ENCODE measurements around the gene NTMT1.
A peak's percentile ranks its signal among the peaks of the same experiment; 100 is the strongest.

The NTMT1 gene

DNA sequence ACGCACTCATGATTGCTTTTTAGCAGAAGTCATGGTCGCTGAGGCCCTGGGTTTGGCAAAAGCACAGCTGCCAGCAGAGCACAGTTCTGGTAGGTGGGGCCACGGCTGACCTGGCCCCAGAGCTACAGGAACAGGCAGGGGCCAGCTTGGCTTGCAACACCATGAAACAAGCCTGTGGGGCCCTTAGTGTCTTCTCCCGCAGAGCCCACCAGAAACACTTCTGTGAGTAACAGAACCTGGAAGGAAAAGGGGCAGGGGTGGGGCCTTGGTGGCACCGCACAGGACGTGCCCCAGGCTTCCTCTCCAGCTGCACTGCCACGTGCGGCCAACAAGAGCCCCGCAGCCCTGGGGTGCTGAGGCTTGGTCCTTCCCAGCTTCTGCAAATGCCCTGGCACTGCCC, 11.1 kb downstream of the NTMT1 start:
- DNase-seq (ENCODE audit: low spot score): no peak

DNA sequence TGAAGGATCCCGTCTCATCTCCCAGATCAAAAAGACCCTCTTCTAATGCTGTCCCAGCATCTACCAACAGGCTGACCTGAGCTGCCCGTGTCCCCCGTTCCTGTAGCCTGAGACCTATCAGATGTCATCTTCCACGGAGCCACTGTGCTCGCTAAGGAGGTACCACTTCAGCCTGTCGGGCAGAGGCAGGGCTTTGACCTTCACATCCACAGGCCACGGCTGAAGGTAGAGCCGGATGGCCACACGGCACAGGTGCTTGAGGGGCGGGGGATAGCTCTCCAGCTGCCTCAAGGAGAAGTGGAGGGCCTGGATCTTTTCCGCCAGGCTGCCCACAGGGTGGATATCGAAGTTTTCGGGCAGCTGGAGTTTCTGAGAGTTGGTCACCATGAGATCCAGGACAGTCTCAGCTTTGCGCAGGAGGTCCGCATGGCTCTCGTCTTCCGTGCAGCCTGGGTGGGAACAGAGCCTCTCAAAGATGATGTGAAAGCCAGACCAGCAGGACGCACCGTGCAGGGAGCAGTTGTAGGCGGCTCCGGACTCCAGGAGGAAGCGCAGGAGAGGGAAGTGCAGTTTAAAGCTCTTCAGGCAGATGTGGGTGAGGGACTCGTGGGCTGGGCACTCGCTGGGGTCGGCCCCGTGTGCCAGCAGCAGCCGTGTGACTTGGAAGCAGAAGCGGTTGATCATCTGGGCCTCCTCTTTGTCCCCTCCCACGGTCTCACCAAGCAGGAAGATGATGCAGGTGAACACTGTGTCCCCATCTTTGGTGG, 11.9 kb downstream of the NTMT1 start:
- no peak for DNase-seq (ENCODE audit: low spot score)

DNA sequence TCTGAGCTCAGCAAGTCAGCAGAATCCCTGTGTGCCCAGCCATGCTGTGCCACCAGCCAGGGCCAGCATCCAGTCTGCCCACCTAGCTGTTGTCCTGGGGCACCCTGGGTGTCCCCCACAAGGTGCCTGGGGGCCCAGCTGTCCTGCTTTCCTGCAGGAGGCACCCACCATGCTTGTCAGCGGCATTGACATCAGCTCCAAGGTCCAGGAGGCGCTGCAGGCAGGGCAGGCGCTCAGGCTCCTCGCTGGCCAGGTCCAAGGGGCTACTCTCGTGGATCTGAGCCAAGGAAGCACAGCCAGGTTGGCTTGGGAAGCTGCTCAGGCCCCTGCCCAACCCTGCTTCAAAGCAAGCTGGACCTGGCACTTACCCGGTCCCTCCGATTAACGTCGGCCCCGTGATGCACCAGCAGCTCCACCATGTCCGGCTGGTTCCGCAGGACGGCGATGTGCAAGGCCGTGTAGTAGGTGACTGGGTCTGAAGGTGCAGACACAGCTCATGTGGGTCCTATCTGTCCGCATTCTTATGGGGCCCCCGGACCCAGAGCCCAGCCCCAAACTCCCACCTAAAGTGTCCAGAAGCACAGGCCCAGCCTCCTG, 13.2 kb downstream of the NTMT1 start:
- no peak for DNase-seq (ENCODE audit: low spot score)

- no peak for DNase-seq (ENCODE audit: low spot score)
Observed at GRCh38 chr9:129639756-129640085, 13.8 kb downstream of the NTMT1 start.

DNA sequence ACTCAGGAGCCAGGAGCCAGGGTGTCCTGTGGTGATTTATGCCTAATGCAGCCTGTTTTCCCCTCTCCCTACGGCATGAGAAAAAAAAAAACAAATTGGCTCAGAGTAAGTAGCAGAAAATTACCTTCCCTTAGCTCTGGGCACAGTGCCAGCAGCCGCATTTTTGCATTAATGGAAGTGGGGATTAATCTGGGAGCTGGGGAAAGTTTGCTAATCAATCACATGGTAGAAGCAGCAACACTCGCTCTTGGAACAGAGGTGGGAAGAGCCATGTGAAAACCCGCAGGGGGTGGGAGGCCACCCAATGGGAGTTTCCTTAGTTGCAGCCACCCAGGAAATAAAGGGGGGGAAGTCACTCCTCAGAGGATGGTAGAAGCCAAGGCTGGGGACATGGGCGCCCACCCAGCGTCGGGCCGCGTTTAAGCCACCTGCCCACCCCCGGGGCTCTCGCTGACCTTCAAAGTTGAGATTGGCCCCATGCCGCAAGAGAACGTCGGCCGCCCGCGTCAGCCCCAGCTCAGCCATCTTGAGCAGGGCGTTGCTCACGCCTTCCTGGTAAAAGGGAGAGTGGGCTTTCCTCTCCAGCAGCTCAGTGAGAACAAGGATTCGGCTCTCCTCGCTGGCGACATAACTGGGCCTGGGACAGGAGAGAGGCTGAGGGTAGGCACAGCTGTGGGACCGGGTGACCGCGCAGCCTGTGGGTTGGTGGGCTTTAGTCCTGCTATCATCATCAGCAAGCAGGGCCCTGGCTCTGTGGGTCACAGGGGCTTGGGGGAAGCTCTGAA, 14.3 kb downstream of the NTMT1 start:
- DNase-seq (ENCODE audit: low spot score): no peak

- DNase-seq (ENCODE audit: low spot score): peak; percentile 45
Observed at GRCh38 chr9:129640871-129641749, 15.1 kb downstream of the NTMT1 start.

GRCh38 chr9:129641750-129642585, 16.0 kb downstream of the NTMT1 start, which contains the start of gene ASB6:
ASB6 (minus strand) TSS chr9:129642151; CDS start chr9:129641999, 152 bp downstream.
- DNase-seq (ENCODE audit: low spot score): peak; percentile 99

- DNase-seq (ENCODE audit: low spot score): no peak
Observed at GRCh38 chr9:129643706-129644105, 17.7 kb downstream of the NTMT1 start.

DNA sequence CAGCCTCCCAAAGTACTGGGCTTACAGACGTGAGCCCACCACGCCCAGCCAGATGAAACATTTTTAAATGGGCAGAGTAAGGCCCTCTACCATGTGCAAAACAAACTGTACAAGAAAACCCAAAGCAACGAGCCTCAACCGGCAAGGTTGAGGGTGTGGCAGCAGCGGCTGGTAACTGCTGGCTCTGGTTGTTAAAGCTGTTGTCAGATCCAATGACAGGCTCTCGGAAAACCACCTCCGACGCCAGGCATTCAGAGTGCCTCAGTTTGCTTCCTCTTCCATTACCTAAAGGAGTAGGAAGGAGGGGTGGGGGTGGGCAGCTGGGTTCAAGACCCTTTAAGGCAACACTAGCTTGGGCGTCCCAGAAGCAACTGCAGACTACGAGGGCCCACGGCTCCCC, 18.4 kb downstream of the NTMT1 start:
- DNase-seq (ENCODE audit: low spot score): no peak

DNA sequence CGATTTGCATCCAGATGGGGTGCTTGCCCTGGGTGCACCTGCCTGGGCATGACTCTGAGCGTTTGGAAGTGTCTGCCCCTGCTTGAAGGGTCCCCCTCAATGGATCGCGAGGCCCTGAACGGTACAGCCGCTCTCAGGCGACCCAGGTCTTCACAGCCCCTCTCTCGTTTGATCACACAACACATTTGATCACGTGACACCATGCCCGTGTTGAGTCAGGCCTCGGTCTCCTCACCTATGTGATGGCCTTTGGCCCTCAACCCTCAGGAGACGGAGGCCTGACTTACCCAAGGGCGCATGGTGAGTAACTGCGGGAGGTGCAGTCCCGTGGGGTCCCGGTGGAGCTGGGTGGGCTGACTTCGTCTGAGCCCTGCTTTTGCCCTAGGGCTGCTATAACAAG, 18.9 kb downstream of the NTMT1 start:
- no peak for DNase-seq (ENCODE audit: low spot score)

DNA sequence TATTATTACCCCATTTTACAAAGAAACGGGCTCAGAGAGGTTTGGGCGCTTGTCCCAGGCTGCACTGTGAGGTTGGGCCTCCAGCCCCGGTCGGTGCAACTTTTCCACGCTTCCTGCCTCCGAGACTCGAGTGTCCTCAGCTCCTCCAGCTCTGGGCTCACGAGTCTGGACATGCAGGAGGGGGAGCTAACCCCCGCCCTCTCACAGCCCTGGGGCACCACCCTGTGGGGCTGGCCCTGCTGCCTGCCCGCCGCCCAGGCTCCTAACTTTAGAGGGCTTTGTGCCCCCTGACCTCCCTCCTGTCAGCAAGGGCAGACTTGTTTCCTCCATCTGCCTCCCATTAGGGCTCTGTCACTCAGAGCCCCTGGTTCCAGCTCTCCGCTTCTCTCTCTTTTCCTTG, 20.3 kb downstream of the NTMT1 start:
- DNase-seq (ENCODE audit: low spot score): no peak

DNA sequence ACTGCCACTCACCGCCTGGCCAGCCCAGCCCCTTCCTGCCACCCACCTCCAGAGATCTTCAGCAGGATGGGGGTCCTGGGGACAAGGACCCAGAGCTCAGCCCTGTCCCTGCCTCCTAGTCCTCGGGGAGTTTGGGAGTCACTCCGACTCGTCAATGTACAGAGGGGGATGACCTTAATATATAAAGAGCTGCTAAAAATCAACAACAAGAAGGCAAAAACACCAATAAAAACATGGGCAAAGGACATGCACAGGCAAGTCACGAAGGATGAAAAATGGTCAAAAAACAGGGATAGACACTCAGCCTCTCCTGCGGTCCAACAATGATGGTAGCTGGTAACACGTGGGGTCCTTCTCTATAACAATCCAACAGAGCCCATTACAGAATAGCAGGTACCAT, 20.7 kb downstream of the NTMT1 start:
- no peak for DNase-seq (ENCODE audit: low spot score)

DNA sequence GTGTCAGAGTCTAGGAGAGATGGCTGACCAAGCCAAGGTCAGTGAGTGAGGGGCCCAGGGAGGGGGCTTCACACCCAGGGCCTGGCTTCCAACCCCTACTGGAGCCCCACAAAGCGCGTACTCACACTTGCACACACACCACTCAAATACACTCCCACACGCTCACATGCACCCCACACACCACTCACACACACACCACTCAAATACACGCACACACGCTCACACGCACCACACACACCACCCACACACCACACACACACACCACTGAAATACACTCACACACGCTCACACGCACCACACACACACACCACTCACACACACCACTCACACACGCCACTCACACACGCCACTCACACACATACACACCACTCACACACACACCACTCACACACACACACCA, 21.7 kb downstream of the NTMT1 start:
- DNase-seq (ENCODE audit: low spot score): no peak

DNA sequence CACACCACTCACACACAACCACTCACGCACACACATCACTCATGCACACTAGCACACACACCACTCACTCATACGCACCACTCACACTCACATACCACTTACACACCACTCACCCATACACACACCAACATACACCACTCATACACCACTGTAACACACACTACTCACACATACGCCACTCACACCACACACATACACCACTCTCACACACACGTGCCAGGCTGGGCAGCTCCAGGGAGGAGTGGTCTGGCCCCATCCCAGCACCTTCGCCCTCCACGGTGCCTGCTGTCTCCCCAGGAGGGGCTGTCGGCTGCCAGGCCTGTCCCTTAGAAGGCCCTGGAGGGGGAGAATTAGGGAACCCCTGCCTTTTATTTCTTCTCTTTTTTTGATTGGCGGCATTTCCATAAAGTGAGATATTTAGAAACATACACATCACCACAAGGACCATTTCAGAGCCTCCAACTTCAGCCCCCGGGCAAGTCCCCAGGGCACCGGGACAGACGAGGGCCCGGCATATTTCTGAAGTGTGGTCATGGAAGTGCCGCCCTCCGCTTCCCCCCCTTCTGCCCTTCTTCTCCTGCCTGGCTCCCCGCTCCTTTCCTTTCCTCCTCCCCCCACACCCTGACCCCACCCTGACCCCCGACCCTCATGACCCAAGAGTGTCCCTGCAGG, 22.3 kb downstream of the NTMT1 start:
- DNase-seq (ENCODE audit: low spot score): no peak

DNA sequence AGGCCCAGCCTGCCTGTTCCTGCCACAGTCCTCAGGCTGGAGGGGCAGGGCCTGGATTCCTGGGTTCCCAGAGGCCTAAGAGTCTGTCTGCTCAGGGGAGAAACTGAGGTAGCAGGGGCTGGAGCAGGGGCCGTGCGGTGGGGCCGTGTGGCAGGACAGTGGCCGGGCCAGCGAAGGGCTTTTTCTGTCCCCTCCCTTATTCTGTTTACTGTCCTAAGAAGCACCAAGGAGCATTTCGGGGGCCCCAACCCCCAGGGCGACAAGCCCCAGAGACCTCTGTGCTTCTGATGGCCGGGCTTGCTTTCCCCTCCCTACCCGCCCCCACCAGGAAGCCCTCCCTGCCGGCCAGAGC, 22.8 kb downstream of the NTMT1 start:
- no peak for DNase-seq (ENCODE audit: low spot score)

DNA sequence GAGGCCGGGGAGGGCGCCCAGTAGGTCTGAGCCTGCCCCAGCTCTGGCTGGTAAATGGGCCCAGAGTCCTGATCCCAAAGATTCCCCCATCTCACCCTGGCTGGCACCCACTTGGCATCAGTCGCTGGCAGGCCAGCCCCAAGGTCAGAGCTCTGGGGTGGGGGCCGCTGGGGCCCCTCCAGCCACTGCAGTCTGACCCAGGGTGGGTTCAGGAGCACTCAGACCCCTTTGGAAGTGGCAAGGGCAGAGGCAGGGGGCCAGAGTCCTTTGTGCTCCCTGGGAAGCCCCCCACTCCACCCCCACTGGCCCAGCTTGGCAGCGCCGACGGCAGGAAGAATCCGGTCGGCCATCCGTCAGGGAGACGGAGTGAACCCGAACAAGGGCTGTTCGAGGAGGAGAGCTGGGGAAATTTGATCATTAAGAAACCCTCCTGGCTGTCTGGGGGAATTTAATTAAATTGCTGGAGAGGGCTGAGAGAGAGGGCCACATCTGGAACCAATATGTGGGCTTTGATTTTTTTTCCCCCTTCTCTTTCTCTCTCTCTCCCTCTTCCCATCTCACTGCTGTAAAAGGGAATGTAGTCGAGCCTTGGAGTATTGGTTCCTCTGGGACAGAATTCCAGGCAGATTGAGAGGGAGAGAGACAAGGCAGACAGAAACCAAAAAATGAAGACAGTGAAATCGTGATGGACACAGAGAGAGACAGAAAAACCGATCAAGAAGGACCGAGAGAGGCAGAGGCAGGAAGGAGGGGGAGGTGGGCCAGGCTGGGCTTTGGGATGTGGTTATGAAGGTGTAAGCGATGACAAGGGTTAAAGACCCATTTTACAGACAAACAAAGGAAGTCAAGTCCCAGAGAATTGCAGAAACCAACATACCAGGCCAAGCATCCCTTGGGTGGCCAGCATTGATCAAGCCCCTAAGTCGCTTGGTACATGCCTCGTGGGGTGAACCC, 24.0 kb downstream of the NTMT1 start:
- no peak for DNase-seq (ENCODE audit: low spot score)

DNA sequence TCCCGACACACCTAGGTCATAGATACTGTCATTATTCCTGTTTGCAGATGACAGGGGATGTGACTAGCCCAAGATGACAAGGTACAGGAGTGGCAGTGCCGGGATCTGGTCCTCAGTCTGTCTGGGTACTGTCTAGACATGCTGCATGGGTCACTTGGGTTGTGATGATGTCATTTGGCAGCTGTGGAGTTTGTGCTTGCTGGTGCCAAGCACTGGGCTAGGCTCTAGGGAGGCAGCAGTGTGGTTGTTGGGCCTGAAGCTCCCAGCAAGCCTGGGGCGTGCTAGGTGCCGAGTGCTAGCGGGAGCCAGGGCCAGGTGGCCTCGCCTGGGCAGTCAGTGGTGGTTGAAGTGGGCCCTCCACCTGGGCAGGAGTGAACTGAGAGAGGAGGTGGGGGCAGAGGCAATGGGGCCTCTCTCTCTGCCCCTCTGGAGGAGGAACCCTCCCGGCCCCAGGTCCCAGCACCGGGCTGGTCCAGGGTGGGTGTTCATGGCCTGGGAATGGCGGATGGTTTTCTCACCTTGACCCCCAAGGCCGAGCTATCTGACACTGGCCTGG, 24.8 kb downstream of the NTMT1 start:
- no peak for DNase-seq (ENCODE audit: low spot score)

GRCh38 chr9:129653823-129654553, 28.0 kb downstream of the NTMT1 start:
- no peak for DNase-seq (ENCODE audit: low spot score)

Data from HuH-7.5 (cell line).